K562 (cell line): ENCODE results near the gene RNF123. TPM values are rescaled to one million over a fixed set of nuclear protein-coding genes. Genes with fewer than 3 reads are reported as not detected.

Experiments
- ATAC-seq: fragments of 200-7000 bp; cut with Tn5 transposase; 3 replicates; pipeline ENCODE4 v1.9.1; 2020; ENCODE audit warnings: moderate library complexity
- BruUV-seq: library from RNA; stranded (reverse); fragments of 400-500 nt; replicated peaks from 2 replicates; lab custom pipeline; 2021; lab: Mats Ljungman, UMichigan
- CTCF ChIA-PET: fragments of 300-600 bp; formaldehyde crosslinking; extraction: SDS; loops from one replicate; lab custom pipeline; 2021; ENCODE audit warnings: low intra/inter-chr PET ratio; lab: Yijun Ruan, JAX
- POLR2A ChIA-PET: fragments of 300-600, 350-650 bp; sonication (Branson Sonifier 250); formaldehyde crosslinking; extraction: SDS; loops from one replicate; lab custom pipeline; 2021; ENCODE audit warnings: antibody characterized with exemption, inconsistent platforms; lab: Yijun Ruan, JAX
- DNase-seq, 4 experiments: peaks; one replicate each; pipeline versions ENCODE4 v3.0.0 to v3.0.0-alpha.2; 2011 to 2018; ENCODE audit warnings: low spot score in 3 of 4, mixed read lengths in 3 of 4; ENCODE audit errors: extremely low read depth in 1 of 4
- FAIRE-seq: peaks from 2 replicates; lab custom pipeline; 2011; peaks lifted over from hg19 to GRCh38; lab: Jason Lieb, UNC
- H2AFZ ChIP-seq: 2 replicates; pipeline ENCODE4 v1.6.0; 2011; ENCODE audit warnings: low read depth, low read length, control low read depth, inconsistent platforms
- H3K27ac ChIP-seq: fragments of 200-600 bp; 3 replicates; pipeline ENCODE4 v1.8.0; 2011; ENCODE audit warnings: low read depth, mild to moderate bottlenecking, control low read depth, inconsistent platforms, low read length, moderate library complexity, mixed read lengths; ENCODE audit errors: extremely low read depth
- H3K27me3 ChIP-seq, 2 experiments: fragments of 300-600 bp in 1 of 2; 2 replicates in 1 of 2; 3 replicates in 1 of 2; pipeline versions ENCODE4 v1.6.0 to v1.8.0; 2011; ENCODE audit warnings: inconsistent platforms in 2 of 2, low read length in 2 of 2, mild to moderate bottlenecking in 1 of 2, mixed read lengths in 1 of 2, moderate library complexity in 1 of 2; ENCODE audit not compliant: control insufficient read depth in 2 of 2, insufficient read depth in 2 of 2
- H3K36me3 ChIP-seq: fragments of 300-600 bp; 3 replicates; pipeline ENCODE4 v1.8.0; 2011; ENCODE audit warnings: mild to moderate bottlenecking, low read length, inconsistent platforms; ENCODE audit not compliant: control insufficient read depth, insufficient read depth
- H3K4me1 ChIP-seq, 2 experiments: fragments of 200-600 bp in 1 of 2; replicated peaks in 1 of 2; 2 replicates in 1 of 2; 3 replicates in 1 of 2; pipeline versions ENCODE4 v1.5.1 to v1.8.0; 2011; ENCODE audit warnings: inconsistent platforms in 2 of 2, low read length in 2 of 2, mild to moderate bottlenecking in 1 of 2, mixed read lengths in 1 of 2, moderate library complexity in 1 of 2; ENCODE audit not compliant: control insufficient read depth in 2 of 2, insufficient read depth in 2 of 2
- H3K4me2 ChIP-seq: 2 replicates; pipeline ENCODE4 v1.6.1; 2011; ENCODE audit warnings: low read length, control low read depth, inconsistent platforms, mixed read lengths; ENCODE audit not compliant: insufficient read depth
- H3K4me3 ChIP-seq: fragments of 200-600 bp; sonication (generic), shearing (Covaris generic); 2 replicates; pipeline ENCODE4 v1.5.1; 2016; ENCODE audit warnings: control low read depth, inconsistent platforms
- H3K79me2 ChIP-seq: fragments of 200-600 bp; 3 replicates; pipeline ENCODE4 v1.8.0; 2011; ENCODE audit warnings: low read length, inconsistent platforms; ENCODE audit not compliant: control insufficient read depth, insufficient read depth
- H3K9ac ChIP-seq, 2 experiments: 2 replicates each; pipeline versions ENCODE4 v1.6.0 to v1.6.1; 2011; ENCODE audit warnings: low read depth in 2 of 2, low read length in 2 of 2, control low read depth in 1 of 2, inconsistent platforms in 1 of 2, mild to moderate bottlenecking in 1 of 2, mixed read lengths in 1 of 2; ENCODE audit not compliant: insufficient read depth in 1 of 2
- H3K9me1 ChIP-seq: one replicate; pipeline ENCODE4 v1.6.0; 2011; ENCODE audit warnings: inconsistent platforms, mild to moderate bottlenecking, low read length, moderate library complexity; ENCODE audit not compliant: control insufficient read depth, insufficient read depth
- H3K9me3 ChIP-seq: replicated peaks from 2 replicates; pipeline ENCODE4 v1.5.1; 2011; ENCODE audit warnings: low read depth, low read length, inconsistent platforms; ENCODE audit not compliant: control insufficient read depth, insufficient read depth
- H4K20me1 ChIP-seq: replicated peaks from 2 replicates; pipeline ENCODE4 v1.6.1; 2011; ENCODE audit warnings: low read length, inconsistent platforms, mixed read lengths; ENCODE audit not compliant: control insufficient read depth, insufficient read depth
- CBFA2T2 ChIP-seq: fragments of 450-650 bp; conservative IDR thresholded peaks from 2 replicates; pipeline ENCODE4 v1.6.1; 2017; ENCODE audit warnings: mild to moderate bottlenecking
- ELF1 ChIP-seq: fragments of 200-800 bp; sonication (Bioruptor generic); IDR thresholded peaks from 2 replicates; pipeline ENCODE4 v1.6.1; 2016; ENCODE audit warnings: missing genetic modification characterization, missing compliant biosample characterization
- NFXL1 ChIP-seq: fragments of 450-650 bp; formaldehyde crosslinking; IDR thresholded peaks from 2 replicates; pipeline ENCODE4 v1.4.0; 2021; ENCODE audit warnings: mild to moderate bottlenecking
- SPI1 ChIP-seq: IDR thresholded peaks from 2 replicates; pipeline ENCODE4 v1.6.1; 2011; ENCODE audit warnings: low read depth, low read length, control low read depth, borderline replicate concordance
- WGBS: fragments of 100-300 bp; shearing (Covaris generic); methylation state at CpG from one replicate; pipeline ENCODE4 v1.1.6; 2016; ENCODE audit warnings: low coverage, mixed read lengths; ENCODE audit not compliant: insufficient coverage; ENCODE audit errors: missing lambda C conversion rate; 5-methylcytosine and 5-hydroxymethylcytosine counted together
- in situ Hi-C: fragments of 300-500 bp; cut with MboI; formaldehyde crosslinking; loops from 4 replicates; pipeline ENCODE4 v1.15.0; 2018; ENCODE audit warnings: inconsistent platforms, mixed read lengths
- intact Hi-C: fragments of 100-400 bp; cut with micrococcal nuclease; formaldehyde crosslinking; loops from 2 replicates; pipeline ENCODE4 v1.14.2; 2022
- polyA plus RNA-seq, 8 experiments: library from polyadenylated mRNA; depleted of rRNA in 4 of 8; stranded (reverse) in 5 of 8; unstranded in 3 of 8; fragments of >200 nt; fragmentation: Nextera tagmentation in 2 of 8; fragmentation: Illumina TruSeq in 1 of 8; extraction: Ambion mirVana in 2 of 8; extraction: Trizol in 1 of 8; gene quantifications; 2 replicates each; pipeline versions ENCODE4 v1.2.1 to v1.2.3, GENCODE V29; 2011 to 2014; ENCODE audit warnings: inconsistent platforms in 1 of 8, missing spikeins in 1 of 8
- total RNA-seq, 7 experiments: library from RNA; depleted of rRNA in 6 of 7; stranded (reverse); fragments of >200 nt in 6 of 7; fragmentation: Illumina TruSeq in 2 of 7; extraction: Trizol in 2 of 7; gene quantifications; 2 replicates each; pipeline versions ENCODE4 v1.2.1 to v1.2.3, GENCODE V29; 2011 to 2021; ENCODE audit warnings: low replicate concordance in 1 of 7
- TF ChIP-seq, protein P1 (sequence below): fragments of 250-450 bp; sonication (Bioruptor Pico); IDR thresholded peaks from 2 replicates; pipeline ENCODE4 v1.4.0; 2020
- TF ChIP-seq, protein P2 (sequence below): fragments of 450-650 bp; formaldehyde crosslinking; IDR thresholded peaks from 2 replicates; pipeline ENCODE4 v1.4.0; 2022; ENCODE audit warnings: mild to moderate bottlenecking, moderate library complexity

The RNF123 gene
- total and polyA plus RNA-seq, 9 of the 15 experiments (the other 6 are each of a cell fraction or from before 2014, with no cell fraction given), result 8.7 to 53.1 (median 17.5) TPM

DNA sequence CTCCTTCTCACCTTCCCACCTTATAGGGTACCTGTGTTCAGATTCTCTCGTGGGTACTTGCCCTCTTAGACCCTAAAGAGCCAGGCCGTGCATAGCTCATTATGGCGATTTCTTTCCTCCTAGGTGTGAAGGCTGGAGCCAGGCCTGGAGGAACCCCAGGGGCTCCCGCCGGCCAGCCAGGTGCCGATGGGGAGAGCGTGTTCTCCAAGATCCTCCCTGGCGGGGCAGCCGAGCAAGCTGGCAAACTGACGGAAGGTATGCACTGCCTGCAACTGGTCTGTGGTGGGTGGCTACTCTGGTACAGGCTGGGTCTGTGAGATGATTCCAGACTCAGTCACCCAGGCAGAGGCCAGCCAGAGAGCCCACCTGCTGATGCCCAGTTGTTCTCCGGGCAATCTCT, 25.1 kb upstream of the RNF123 start (continued):
- TF ChIP-seq, protein P1, sequence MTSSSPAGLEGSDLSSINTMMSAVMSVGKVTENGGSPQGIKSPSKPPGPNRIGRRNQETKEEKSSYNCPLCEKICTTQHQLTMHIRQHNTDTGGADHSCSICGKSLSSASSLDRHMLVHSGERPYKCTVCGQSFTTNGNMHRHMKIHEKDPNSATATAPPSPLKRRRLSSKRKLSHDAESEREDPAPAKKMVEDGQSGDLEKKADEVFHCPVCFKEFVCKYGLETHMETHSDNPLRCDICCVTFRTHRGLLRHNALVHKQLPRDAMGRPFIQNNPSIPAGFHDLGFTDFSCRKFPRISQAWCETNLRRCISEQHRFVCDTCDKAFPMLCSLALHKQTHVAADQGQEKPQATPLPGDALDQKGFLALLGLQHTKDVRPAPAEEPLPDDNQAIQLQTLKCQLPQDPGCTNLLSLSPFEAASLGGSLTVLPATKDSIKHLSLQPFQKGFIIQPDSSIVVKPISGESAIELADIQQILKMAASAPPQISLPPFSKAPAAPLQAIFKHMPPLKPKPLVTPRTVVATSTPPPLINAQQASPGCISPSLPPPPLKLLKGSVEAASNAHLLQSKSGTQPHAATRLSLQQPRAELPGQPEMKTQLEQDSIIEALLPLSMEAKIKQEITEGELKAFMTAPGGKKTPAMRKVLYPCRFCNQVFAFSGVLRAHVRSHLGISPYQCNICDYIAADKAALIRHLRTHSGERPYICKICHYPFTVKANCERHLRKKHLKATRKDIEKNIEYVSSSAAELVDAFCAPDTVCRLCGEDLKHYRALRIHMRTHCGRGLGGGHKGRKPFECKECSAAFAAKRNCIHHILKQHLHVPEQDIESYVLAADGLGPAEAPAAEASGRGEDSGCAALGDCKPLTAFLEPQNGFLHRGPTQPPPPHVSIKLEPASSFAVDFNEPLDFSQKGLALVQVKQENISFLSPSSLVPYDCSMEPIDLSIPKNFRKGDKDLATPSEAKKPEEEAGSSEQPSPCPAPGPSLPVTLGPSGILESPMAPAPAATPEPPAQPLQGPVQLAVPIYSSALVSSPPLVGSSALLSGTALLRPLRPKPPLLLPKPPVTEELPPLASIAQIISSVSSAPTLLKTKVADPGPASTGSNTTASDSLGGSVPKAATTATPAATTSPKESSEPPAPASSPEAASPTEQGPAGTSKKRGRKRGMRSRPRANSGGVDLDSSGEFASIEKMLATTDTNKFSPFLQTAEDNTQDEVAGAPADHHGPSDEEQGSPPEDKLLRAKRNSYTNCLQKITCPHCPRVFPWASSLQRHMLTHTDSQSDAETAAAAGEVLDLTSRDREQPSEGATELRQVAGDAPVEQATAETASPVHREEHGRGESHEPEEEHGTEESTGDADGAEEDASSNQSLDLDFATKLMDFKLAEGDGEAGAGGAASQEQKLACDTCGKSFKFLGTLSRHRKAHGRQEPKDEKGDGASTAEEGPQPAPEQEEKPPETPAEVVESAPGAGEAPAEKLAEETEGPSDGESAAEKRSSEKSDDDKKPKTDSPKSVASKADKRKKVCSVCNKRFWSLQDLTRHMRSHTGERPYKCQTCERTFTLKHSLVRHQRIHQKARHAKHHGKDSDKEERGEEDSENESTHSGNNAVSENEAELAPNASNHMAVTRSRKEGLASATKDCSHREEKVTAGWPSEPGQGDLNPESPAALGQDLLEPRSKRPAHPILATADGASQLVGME (CRISPR knock-in tag), result no peak
- TF ChIP-seq, all 486 proteins: peak for 0

DNA sequence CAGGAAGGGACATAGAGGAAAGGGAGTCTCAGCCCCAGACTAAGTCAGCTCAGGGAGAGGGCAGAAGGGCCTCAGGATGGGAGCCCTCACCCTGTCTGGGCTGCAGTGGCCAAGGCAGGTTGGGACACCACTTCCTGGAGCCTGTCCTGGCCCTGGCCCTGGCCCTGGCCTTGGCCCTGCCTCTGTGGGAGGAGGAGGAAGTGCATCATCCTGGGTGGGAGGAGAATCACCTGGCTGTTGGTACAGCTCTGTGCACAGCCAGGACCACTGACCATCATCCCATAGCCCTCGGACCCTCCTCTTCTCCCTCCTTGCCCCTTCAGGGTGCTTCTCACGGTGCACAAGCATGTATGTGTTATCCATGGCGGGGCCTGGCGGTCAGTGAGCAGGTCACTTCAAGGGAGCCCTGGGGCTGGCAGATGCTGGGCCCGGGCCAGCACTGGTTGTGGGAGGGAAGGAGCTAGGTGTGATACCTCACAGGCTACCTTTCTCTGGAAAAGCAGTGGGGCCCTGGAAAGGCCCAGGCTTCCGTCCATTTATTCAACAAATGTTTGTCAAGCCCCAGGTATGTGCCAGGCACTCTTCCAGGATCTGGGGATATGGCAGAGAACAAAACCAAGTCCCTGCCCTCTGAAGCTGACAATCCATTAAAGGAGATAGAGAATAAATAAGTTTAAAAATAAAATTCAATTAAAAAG, 23.4 kb upstream of the RNF123 start:
- Histone ChIP-seq H3K36me3 (no peaks in the 10 kb centered on the region), H3K79me2 (no peaks in the 10 kb centered on the region), H2AFZ (no peak overlapping the region), H3K4me1 (peaks cover 0 to 9% of the 10 kb centered on the region in 2 experiments; a peak in 2 of 5 replicates), H3K27me3 (no peaks in the 10 kb centered on the region), H3K9me1 (no peaks in the 10 kb centered on the region), H3K4me3 (no peak overlapping the region), H3K27ac (no peak overlapping the region), H3K9me3 (no peaks in the 10 kb centered on the region), H4K20me1 (no peaks in the 10 kb centered on the region), H3K4me2 (no peak overlapping the region), H3K9ac (peak overlapping the region in 1 of 2 experiments; percentile 52; a peak in 1 of 4 replicates)
- 53% methylated on average over 4 of the region's 6 CpGs for WGBS
- peak; percentile 43 for ATAC-seq
- TF ChIP-seq, protein P2, sequence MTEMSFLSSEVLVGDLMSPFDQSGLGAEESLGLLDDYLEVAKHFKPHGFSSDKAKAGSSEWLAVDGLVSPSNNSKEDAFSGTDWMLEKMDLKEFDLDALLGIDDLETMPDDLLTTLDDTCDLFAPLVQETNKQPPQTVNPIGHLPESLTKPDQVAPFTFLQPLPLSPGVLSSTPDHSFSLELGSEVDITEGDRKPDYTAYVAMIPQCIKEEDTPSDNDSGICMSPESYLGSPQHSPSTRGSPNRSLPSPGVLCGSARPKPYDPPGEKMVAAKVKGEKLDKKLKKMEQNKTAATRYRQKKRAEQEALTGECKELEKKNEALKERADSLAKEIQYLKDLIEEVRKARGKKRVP (CRISPR knock-in tag), result no peak
- no peak for TF ChIP-seq NFXL1 (CRISPR knock-in tag)
- peak; percentile 22; the same call in 1 of the 2 replicates for TF ChIP-seq SPI1
- no peak for TF ChIP-seq CBFA2T2
- no peak for TF ChIP-seq ELF1 (tag)
- BruUV-seq, result no TSS peak
- ChIA-PET POLR2A (interaction anchor here (0.9 to 1.1 kb wide), 2 partner anchors 18 to 31 kb away, joined by 4 to 5 read pairs; no protein-coding TSS in a partner anchor), CTCF (no interaction called here)
- in situ Hi-C loops, result loop anchor here (10.0 kb wide), 1 partner anchor 101 kb away; no protein-coding TSS in a partner anchor
- no peak for FAIRE-seq
- no peak for DNase-seq
- intact Hi-C loops, result no loop called here
